ENCODE measurements around the gene IFT122.
"Not testable (repeated sequence)": the region's sequence is repeated elsewhere in the genome, so short reads cannot be mapped to it uniquely, and the experiment has no call there.

The IFT122 gene

GRCh38 chr3:129515821-129516432 lies 75.9 kb downstream of the IFT122 start:
- not testable (repeated sequence) for DNase-seq (ENCODE audit: low read depth in 3 of 3)

- DNase-seq (ENCODE audit: low read depth in 3 of 3) = no peak
These were observed 77.5 kb downstream of the IFT122 start for GRCh38 chr3:129517516-129517915.

- DNase-seq (ENCODE audit: low read depth in 3 of 3) = no peak
These were observed 78.1 kb downstream of the IFT122 start for GRCh38 chr3:129518038-129518561.

- DNase-seq (ENCODE audit: low read depth in 3 of 3) = no peak
These were observed 78.6 kb downstream of the IFT122 start for GRCh38 chr3:129518581-129518980.

- DNase-seq (ENCODE audit: low read depth in 3 of 3) = no peak
These were observed 79.4 kb downstream of the IFT122 start for GRCh38 chr3:129519449-129519848.

GRCh38 chr3:129519896-129520715 lies 80.1 kb downstream of the IFT122 start:
- DNase-seq (ENCODE audit: low read depth in 3 of 3) = no peak

- no peak for DNase-seq (ENCODE audit: low read depth in 3 of 3)
These were observed 80.9 kb downstream of the IFT122 start for GRCh38 chr3:129520960-129521359.

GRCh38 chr3:129521611-129522010 lies 81.6 kb downstream of the IFT122 start:
- DNase-seq (ENCODE audit: low read depth in 3 of 3) = no peak

- DNase-seq (ENCODE audit: low read depth in 3 of 3) = no peak
These were observed 82.9 kb downstream of the IFT122 start for GRCh38 chr3:129522953-129523352.

- DNase-seq (ENCODE audit: low read depth in 3 of 3) = no peak
These were observed 84.1 kb downstream of the IFT122 start for GRCh38 chr3:129524081-129524480.

GRCh38 chr3:129525341-129525968 lies 85.4 kb downstream of the IFT122 start:
- DNase-seq (ENCODE audit: low read depth in 3 of 3) = no peak

- DNase-seq (ENCODE audit: low read depth in 3 of 3) = no peak
These were observed 86.3 kb downstream of the IFT122 start for GRCh38 chr3:129526121-129526900.

GRCh38 chr3:129527262-129527661 lies 87.2 kb downstream of the IFT122 start:
- DNase-seq (ENCODE audit: low read depth in 3 of 3) = no peak

- no peak for DNase-seq (ENCODE audit: low read depth in 3 of 3)
These were observed 88.6 kb downstream of the IFT122 start, which contains the start of gene RHO for GRCh38 chr3:129528589-129529100. Gene RHO (plus strand): TSS chr3:129528639. CDS start chr3:129528734, 95 bp downstream.

GRCh38 chr3:129529436-129530210 lies 89.6 kb downstream of the IFT122 start:
- DNase-seq (ENCODE audit: low read depth in 3 of 3) = no peak

- DNase-seq (ENCODE audit: low read depth in 3 of 3) = no peak
These were observed 90.3 kb downstream of the IFT122 start for GRCh38 chr3:129530251-129530791.

- no peak for DNase-seq (ENCODE audit: low read depth in 3 of 3)
These were observed 90.8 kb downstream of the IFT122 start for GRCh38 chr3:129530821-129531220.

GRCh38 chr3:129531699-129532098 lies 91.7 kb downstream of the IFT122 start:
- no peak for DNase-seq (ENCODE audit: low read depth in 3 of 3)

- no peak for DNase-seq (ENCODE audit: low read depth in 3 of 3)
These were observed 92.2 kb downstream of the IFT122 start for GRCh38 chr3:129532261-129532660.

- no peak for DNase-seq (ENCODE audit: low read depth in 3 of 3)
These were observed 93.4 kb downstream of the IFT122 start for GRCh38 chr3:129533406-129533805.
